HepG2 (cell line): ENCODE measurements around the gene CDC37. TPM values are rescaled to one million over a fixed set of nuclear protein-coding genes. Genes with fewer than 3 reads are reported as not detected.
A peak's percentile ranks its signal among the peaks of the same experiment; 100 is the strongest.

ENCODE experiments used
- ADNP ChIP-seq: sonication (generic); formaldehyde crosslinking; IDR thresholded peaks from 2 replicates; pipeline ENCODE4 v1.4.0; 2020; ENCODE audit warnings: missing genetic modification reagents
- ETV6 ChIP-seq: sonication (generic); formaldehyde crosslinking; conservative IDR thresholded peaks from 2 replicates; pipeline ENCODE4 v1.4.0; 2020; ENCODE audit warnings: missing genetic modification reagents
- GFI1 ChIP-seq: sonication (generic); formaldehyde crosslinking; IDR thresholded peaks from 2 replicates; pipeline ENCODE4 v1.5.0; 2020; ENCODE audit warnings: missing genetic modification reagents, mild to moderate bottlenecking, borderline replicate concordance
- KMT2B ChIP-seq: IDR thresholded peaks from 2 replicates; pipeline ENCODE4 v1.6.1; 2016; ENCODE audit warnings: missing genetic modification reagents, missing compliant biosample characterization
- POLR2G ChIP-seq: fragments of 200-400 bp; formaldehyde crosslinking; IDR thresholded peaks from 2 replicates; pipeline ENCODE4 v1.6.1; 2018; ENCODE audit warnings: mild to moderate bottlenecking, low read depth, low read length, moderate library complexity
- PRMT3 ChIP-seq: sonication (generic); formaldehyde crosslinking; IDR thresholded peaks from 2 replicates; pipeline ENCODE4 v1.8.1; 2022; ENCODE audit warnings: low read depth, mild to moderate bottlenecking, moderate library complexity, missing genetic modification reagents, borderline replicate concordance
- REPIN1 ChIP-seq: sonication (generic); formaldehyde crosslinking; IDR thresholded peaks from 2 replicates; pipeline ENCODE4 v1.8.0; 2022; ENCODE audit warnings: missing genetic modification reagents, low read depth, mild to moderate bottlenecking, borderline replicate concordance
- RXRB ChIP-seq: IDR thresholded peaks from 2 replicates; pipeline ENCODE4 v1.6.1; 2016; ENCODE audit warnings: borderline replicate concordance, missing genetic modification reagents, missing compliant biosample characterization
- SALL2 ChIP-seq: sonication (generic); formaldehyde crosslinking; IDR thresholded peaks from 2 replicates; pipeline ENCODE4 v1.8.1; 2023; ENCODE audit warnings: mild to moderate bottlenecking, missing genetic modification reagents, inconsistent platforms
- TMF1 ChIP-seq: sonication (generic); formaldehyde crosslinking; IDR thresholded peaks from 2 replicates; pipeline ENCODE4 v1.8.1; 2022; ENCODE audit warnings: low read depth, missing genetic modification reagents
- TRIM22 ChIP-seq: fragments of 450-650 bp; IDR thresholded peaks from 2 replicates; pipeline ENCODE4 v1.6.1; 2017
- ZBTB1 ChIP-seq: sonication (generic); formaldehyde crosslinking; IDR thresholded peaks from 2 replicates; pipeline ENCODE4 v1.4.0; 2020; ENCODE audit warnings: missing genetic modification reagents, borderline replicate concordance
- ZBTB42 ChIP-seq: sonication (generic); formaldehyde crosslinking; IDR thresholded peaks from 2 replicates; pipeline ENCODE4 v1.5.0; 2020; ENCODE audit warnings: mild to moderate bottlenecking, missing genetic modification reagents
- ZC3H13 ChIP-seq: sonication (generic); formaldehyde crosslinking; IDR thresholded peaks from 2 replicates; pipeline ENCODE4 v1.8.1; 2023; ENCODE audit warnings: mild to moderate bottlenecking, missing genetic modification reagents, moderate library complexity
- ZNF354B ChIP-seq: sonication (generic); formaldehyde crosslinking; IDR thresholded peaks from 2 replicates; pipeline ENCODE4 v1.8.0; 2022; ENCODE audit warnings: mild to moderate bottlenecking, missing genetic modification reagents
- ZNF383 ChIP-seq: sonication (generic); formaldehyde crosslinking; IDR thresholded peaks from 2 replicates; pipeline ENCODE4 v1.4.0; 2020; ENCODE audit warnings: missing genetic modification reagents, mild to moderate bottlenecking, borderline replicate concordance
- ZNF512 ChIP-seq: sonication (generic); formaldehyde crosslinking; IDR thresholded peaks from 2 replicates; pipeline ENCODE4 v1.4.0; 2020; ENCODE audit warnings: mild to moderate bottlenecking, missing genetic modification reagents
- ZNF770 ChIP-seq: sonication (generic); formaldehyde crosslinking; IDR thresholded peaks from 2 replicates; pipeline ENCODE4 v1.5.0; 2020; ENCODE audit warnings: mild to moderate bottlenecking, missing genetic modification reagents
- ZNF83 ChIP-seq: sonication (generic); formaldehyde crosslinking; IDR thresholded peaks from 2 replicates; pipeline ENCODE4 v1.4.0; 2020; ENCODE audit warnings: missing genetic modification reagents, mild to moderate bottlenecking, borderline replicate concordance
- polyA plus RNA-seq, 8 experiments: library from polyadenylated mRNA; depleted of rRNA in 3 of 8; stranded (reverse) in 7 of 8; unstranded in 1 of 8; fragments of >200 nt; fragmentation: Illumina TruSeq in 4 of 8; extraction: Trizol in 4 of 8; gene quantifications; 2 replicates each; pipeline versions ENCODE4 v1.2.1 to v1.2.3, GENCODE V29; 2011 to 2016; ENCODE audit warnings: low read depth in 4 of 8, missing spikeins in 1 of 8, mixed read lengths in 1 of 8; ENCODE audit not compliant: insufficient read depth in 1 of 8
- total RNA-seq, 5 experiments: library from RNA; depleted of rRNA; stranded (reverse); fragments of >200 nt; fragmentation: Illumina TruSeq; extraction: Trizol; gene quantifications; 2 replicates each; pipeline ENCODE4 v1.2.3, GENCODE V29; 2016; ENCODE audit warnings: low read depth in 1 of 5
- TF ChIP-seq, protein P1 (sequence below): sonication (generic); formaldehyde crosslinking; IDR thresholded peaks from 2 replicates; pipeline ENCODE4 v1.8.1; 2023; ENCODE audit warnings: missing genetic modification reagents, mild to moderate bottlenecking, borderline replicate concordance
- TF ChIP-seq, protein P2 (sequence below): IDR thresholded peaks from 2 replicates; pipeline ENCODE4 v1.6.1; 2018; ENCODE audit warnings: missing genetic modification reagents, mild to moderate bottlenecking, missing compliant biosample characterization
- TF ChIP-seq, protein P3 (sequence below): sonication (generic); formaldehyde crosslinking; IDR thresholded peaks from 2 replicates; pipeline ENCODE4 v1.4.0; 2020; ENCODE audit warnings: missing genetic modification reagents

The CDC37 gene
- total and polyA plus RNA-seq, 2 of the 13 experiments (the other 11 are each of a cell fraction or from before 2014, with no cell fraction given): 158 to 177 TPM

DNA sequence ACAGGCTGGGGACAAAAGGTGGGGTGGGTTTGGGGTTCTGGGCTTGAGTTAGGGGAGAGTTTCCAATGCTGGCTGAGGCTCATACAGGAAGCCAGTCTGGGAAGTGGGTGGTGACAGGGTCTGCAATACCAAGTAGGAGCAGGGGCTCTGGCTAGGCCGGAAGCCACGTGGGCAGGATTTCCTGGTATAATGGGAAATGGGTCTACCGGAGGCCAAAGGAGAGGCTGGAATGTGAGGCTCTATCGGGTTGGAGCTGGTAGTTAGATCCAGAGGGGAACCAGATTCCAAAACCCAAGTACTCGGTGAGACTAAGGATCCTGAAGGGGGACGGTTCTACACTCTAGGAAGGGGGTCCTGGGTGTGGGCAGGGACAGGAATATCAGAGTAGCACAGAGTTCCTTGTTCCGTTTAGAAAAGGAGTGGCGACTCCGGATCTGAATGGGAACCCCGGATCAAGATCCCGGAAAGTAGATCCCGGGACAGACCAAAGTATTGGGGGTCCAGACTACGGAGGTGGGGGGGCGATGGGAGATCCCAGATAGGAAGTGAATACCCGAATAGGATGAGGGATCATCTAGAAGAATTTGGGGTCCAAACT lies 802 bp downstream of the CDC37 start (continued):
- TF ChIP-seq ZNF770 (CRISPR knock-in tag) (peak; percentile 98), POLR2G (0 out of 2 replicates have a peak, but pooled peaks have one; percentile 38), RXRB (CRISPR knock-in tag) (no peak), ZNF83 (no peak), ZNF383 (CRISPR knock-in tag) (no peak), ZBTB1 (CRISPR knock-in tag) (no peak), ADNP (CRISPR knock-in tag) (no peak), ETV6 (CRISPR knock-in tag) (0 out of 2 replicates have a peak, but pooled peaks have one; percentile 26), PRMT3 (CRISPR knock-in tag) (no peak), ZC3H13 (CRISPR knock-in tag) (no peak), ZNF512 (CRISPR knock-in tag) (no peak), SALL2 (CRISPR knock-in tag) (no peak), TMF1 (CRISPR knock-in tag) (no peak), ZNF354B (CRISPR knock-in tag) (no peak), ZBTB42 (CRISPR knock-in tag) (no peak), TRIM22 (no peak), KMT2B (CRISPR knock-in tag) (no peak), REPIN1 (CRISPR knock-in tag) (no peak), GFI1 (CRISPR knock-in tag) (no peak)
- TF ChIP-seq, protein P1, sequence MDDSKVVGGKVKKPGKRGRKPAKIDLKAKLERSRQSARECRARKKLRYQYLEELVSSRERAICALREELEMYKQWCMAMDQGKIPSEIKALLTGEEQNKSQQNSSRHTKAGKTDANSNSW (CRISPR knock-in tag): no peak
- TF ChIP-seq, protein P2, sequence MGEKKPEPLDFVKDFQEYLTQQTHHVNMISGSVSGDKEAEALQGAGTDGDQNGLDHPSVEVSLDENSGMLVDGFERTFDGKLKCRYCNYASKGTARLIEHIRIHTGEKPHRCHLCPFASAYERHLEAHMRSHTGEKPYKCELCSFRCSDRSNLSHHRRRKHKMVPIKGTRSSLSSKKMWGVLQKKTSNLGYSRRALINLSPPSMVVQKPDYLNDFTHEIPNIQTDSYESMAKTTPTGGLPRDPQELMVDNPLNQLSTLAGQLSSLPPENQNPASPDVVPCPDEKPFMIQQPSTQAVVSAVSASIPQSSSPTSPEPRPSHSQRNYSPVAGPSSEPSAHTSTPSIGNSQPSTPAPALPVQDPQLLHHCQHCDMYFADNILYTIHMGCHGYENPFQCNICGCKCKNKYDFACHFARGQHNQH (CRISPR knock-in tag): no peak
- TF ChIP-seq, protein P3, sequence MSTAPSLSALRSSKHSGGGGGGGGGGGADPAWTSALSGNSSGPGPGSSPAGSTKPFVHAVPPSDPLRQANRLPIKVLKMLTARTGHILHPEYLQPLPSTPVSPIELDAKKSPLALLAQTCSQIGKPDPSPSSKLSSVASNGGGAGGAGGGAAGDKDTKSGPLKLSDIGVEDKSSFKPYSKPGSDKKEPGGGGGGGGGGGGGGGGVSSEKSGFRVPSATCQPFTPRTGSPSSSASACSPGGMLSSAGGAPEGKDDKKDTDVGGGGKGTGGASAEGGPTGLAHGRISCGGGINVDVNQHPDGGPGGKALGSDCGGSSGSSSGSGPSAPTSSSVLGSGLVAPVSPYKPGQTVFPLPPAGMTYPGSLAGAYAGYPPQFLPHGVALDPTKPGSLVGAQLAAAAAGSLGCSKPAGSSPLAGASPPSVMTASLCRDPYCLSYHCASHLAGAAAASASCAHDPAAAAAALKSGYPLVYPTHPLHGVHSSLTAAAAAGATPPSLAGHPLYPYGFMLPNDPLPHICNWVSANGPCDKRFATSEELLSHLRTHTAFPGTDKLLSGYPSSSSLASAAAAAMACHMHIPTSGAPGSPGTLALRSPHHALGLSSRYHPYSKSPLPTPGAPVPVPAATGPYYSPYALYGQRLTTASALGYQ: no peak
